Tibial artery (tissue), 4 donors: Measurements from ENCODE around the gene PIH1D1.

Experiments used
- DNase-seq, 2 donors: peaks; one replicate each; pipeline ENCODE4 v3.0.0-alpha.2; 2019
- H3K27ac ChIP-seq, 2 donors: fragments of 200-600 bp; sonication (generic) in 1 of 2; 1 replicate in 1 of 2; 2 replicates in 1 of 2; pipeline ENCODE4 v1.5.1; 2018 to 2019; ENCODE audit warnings: mild to moderate bottlenecking in 1 of 2
- H3K27me3 ChIP-seq, 2 donors: fragments of 200-600 bp; sonication (generic) in 1 of 2; one replicate each; pipeline versions ENCODE4 v1.5.1 to v1.6.0; 2016 to 2019
- H3K36me3 ChIP-seq, 3 donors: fragments of 200-600 bp; sonication (generic) in 2 of 3; one replicate each; pipeline ENCODE4 v1.5.1; 2016 to 2019; ENCODE audit warnings: mild to moderate bottlenecking in 2 of 3
- H3K4me1 ChIP-seq, 4 donors: fragments of 200-600 bp; sonication (generic) in 2 of 4; 1 replicate in 3 of 4; 2 replicates in 1 of 4; pipeline ENCODE4 v1.5.1; 2016 to 2019
- H3K4me3 ChIP-seq, 2 donors: fragments of 200-600 bp; sonication (generic) in 1 of 2; 1 replicate in 1 of 2; 2 replicates in 1 of 2; pipeline ENCODE4 v1.5.1; 2018 to 2019; ENCODE audit warnings: mild to moderate bottlenecking in 2 of 2
- H3K9me3 ChIP-seq, 3 donors: fragments of 200-600 bp; sonication (generic) in 1 of 3; one replicate each; pipeline ENCODE4 v1.5.1; 2016 to 2019
- intact Hi-C: fragments of 100-400 bp; cut with DNase I; formaldehyde crosslinking; loops from one replicate; pipeline ENCODE4 v1.15.0; 2023; ENCODE audit warnings: low total_unique reads
- TF ChIP-seq, protein P1 (sequence below), 2 experiments: fragments of 200-600 bp in 1 of 2; fragments of 450-650 bp in 1 of 2; IDR thresholded peaks; one replicate each; pipeline ENCODE4 v1.5.1; 2017 to 2019; ENCODE audit warnings: antibody characterized with exemption in 2 of 2, mild to moderate bottlenecking in 1 of 2, moderate library complexity in 1 of 2

PIH1D1 gene

DNA sequence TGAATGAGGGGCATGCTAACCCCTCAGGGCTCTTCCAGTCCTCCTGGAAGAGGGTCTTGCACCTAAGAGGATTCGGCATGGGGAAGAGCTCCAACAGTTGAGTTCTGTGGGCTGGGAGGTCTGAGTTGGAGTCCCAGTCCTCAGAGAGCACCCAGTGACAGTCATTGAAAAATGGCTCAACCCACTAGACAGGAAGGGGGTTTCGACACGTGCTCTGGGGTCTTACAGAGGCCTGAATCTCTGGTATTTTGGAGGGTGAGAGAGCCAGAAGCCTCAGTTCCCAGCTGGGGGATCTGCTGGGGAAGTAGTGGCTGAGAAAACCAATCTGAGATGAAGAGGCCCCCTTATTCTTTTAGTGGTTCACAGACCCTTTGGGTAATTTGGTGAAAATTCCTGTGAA is 37.4 kb downstream of the PIH1D1 start:
- H3K9me3 ChIP-seq = no peaks in the 10 kb centered on the region
- no peaks in the 10 kb centered on the region for H3K4me1 ChIP-seq
- TF ChIP-seq, protein P1, sequence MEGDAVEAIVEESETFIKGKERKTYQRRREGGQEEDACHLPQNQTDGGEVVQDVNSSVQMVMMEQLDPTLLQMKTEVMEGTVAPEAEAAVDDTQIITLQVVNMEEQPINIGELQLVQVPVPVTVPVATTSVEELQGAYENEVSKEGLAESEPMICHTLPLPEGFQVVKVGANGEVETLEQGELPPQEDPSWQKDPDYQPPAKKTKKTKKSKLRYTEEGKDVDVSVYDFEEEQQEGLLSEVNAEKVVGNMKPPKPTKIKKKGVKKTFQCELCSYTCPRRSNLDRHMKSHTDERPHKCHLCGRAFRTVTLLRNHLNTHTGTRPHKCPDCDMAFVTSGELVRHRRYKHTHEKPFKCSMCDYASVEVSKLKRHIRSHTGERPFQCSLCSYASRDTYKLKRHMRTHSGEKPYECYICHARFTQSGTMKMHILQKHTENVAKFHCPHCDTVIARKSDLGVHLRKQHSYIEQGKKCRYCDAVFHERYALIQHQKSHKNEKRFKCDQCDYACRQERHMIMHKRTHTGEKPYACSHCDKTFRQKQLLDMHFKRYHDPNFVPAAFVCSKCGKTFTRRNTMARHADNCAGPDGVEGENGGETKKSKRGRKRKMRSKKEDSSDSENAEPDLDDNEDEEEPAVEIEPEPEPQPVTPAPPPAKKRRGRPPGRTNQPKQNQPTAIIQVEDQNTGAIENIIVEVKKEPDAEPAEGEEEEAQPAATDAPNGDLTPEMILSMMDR (IDR thresholded peaks at IDR 0.05) = no peak
- intact Hi-C loops = no loop called here
- no peaks in the 10 kb centered on the region for H3K36me3 ChIP-seq
- no peak overlapping the region for H3K27ac ChIP-seq
- H3K4me3 ChIP-seq = no peak overlapping the region
- H3K27me3 ChIP-seq = peaks cover 0 to 72% of the 10 kb centered on the region in 2 donors
- no peak for DNase-seq

- Histone ChIP-seq H3K4me3 (no peak overlapping the region), H3K36me3 (no peaks in the 10 kb centered on the region), H3K27ac (no peak overlapping the region), H3K9me3 (no peaks in the 10 kb centered on the region), H3K27me3 (peaks cover 0 to 63% of the 10 kb centered on the region in 2 donors), H3K4me1 (no peaks in the 10 kb centered on the region)
- TF ChIP-seq, protein P1 (IDR thresholded peaks at IDR 0.05) = no peak
- DNase-seq = no peak
- intact Hi-C loops = no loop called here
These were observed 38.3 kb downstream of the PIH1D1 start for GRCh38 chr19:49413348-49413747.

DNA sequence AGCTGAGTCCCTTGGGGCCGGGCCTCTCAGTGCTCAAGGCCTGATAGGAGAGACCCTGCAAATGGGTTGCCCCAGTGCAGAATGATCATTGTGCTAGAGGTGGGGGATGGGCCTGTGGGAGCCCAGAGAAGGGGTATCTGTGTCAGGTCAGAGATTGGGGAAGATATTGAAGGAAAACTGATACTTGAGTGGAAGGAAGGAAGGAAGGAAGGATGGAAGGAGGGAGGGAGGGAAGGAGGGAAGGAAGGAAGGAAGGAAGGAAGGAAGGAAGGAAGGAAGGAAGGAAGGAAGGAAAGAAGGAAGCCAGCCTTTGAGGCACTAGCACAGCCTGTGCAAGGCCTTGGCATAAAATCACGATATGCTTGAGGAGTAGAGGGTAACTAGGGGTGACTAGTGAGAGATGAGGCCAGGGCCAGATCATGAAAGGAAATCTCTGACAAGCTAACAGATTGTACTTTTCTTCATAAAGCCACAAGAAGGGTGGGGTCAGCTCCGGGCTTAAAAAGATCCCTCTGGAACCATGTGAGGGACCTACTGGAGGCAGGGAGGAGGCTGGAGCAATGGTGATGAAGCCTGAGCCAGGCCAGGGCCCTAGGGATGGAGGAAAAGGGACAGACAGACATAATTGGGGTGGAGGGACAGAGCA is 39.8 kb downstream of the PIH1D1 start:
- no peak for DNase-seq
- H3K36me3 ChIP-seq = no peaks in the 10 kb centered on the region
- intact Hi-C loops = no loop called here
- H3K4me3 ChIP-seq = no peak overlapping the region
- no peak overlapping the region for H3K27ac ChIP-seq
- peaks cover 0 to 53% of the 10 kb centered on the region in 2 donors for H3K27me3 ChIP-seq
- no peaks in the 10 kb centered on the region for H3K4me1 ChIP-seq
- H3K9me3 ChIP-seq = no peaks in the 10 kb centered on the region
- TF ChIP-seq, protein P1 (IDR thresholded peaks at IDR 0.05) = no peak

DNA sequence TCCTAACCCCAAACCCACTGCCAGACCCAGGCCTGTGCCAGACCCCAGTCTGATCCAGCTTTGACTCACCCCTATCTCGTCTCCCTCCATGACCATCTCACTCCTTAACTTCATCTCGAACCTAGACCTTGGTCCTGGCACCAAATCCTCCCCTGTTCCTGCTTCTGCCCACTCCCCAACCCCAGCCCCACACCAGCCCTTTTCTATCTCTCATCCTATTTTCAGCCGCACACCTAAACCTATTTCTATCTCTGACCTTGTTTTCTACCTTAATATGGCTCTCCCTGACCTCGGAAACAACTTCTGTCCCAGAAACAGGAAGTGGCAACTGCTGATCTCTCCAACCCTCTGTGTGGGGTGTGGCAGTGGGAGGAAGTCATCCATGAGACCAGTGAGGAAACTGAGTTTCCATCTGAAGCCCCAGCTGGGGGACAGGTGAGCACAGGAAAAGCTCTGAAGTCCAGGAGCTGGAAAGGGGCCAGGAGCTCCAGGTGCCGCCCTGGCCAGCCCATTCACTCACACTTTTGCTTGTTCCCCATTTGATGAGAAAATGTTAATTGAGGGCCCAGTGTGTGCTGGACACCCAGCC is 42.1 kb downstream of the PIH1D1 start:
- Histone ChIP-seq H3K36me3 (no peaks in the 10 kb centered on the region), H3K4me3 (no peak overlapping the region), H3K27ac (no peak overlapping the region), H3K9me3 (no peaks in the 10 kb centered on the region), H3K4me1 (no peaks in the 10 kb centered on the region), H3K27me3 (peaks cover 0 to 32% of the 10 kb centered on the region in 2 donors)
- TF ChIP-seq, protein P1 (IDR thresholded peaks at IDR 0.05) = no peak
- intact Hi-C loops = no loop called here
- no peak for DNase-seq

DNA sequence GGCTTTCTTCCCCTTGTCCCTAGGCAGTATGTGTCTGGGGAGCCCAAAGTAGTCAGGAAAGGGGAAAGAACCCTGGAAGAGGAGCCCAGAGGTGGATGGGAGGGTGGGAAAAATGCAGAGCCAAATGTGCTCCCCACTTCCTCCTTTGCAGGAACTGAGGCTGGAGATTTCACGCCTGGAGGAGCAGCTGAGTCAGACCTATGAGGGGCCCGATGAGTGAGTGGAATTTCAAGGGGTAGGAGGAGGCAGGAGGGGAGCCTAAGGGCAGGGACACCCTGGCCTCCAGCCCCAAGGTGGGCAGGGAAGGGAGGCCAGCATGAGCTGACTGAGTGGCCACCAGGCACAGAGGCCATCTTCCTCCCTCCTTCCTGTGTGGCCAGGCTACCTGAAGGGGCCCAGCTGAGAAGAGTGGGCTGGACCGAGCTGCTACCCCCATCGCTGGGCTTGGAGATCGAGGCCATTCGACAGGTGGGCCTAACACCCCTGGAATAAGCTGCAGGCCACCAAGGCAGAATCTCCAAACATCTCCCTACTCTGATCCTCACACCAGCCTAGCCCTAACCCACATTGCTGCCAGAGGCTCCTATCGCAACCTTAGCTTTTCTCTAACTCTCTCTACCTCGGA is 42.7 kb downstream of the PIH1D1 start:
- intact Hi-C loops = no loop called here
- Histone ChIP-seq H3K27ac (no peak overlapping the region), H3K9me3 (no peaks in the 10 kb centered on the region), H3K36me3 (no peaks in the 10 kb centered on the region), H3K27me3 (peaks cover 0 to 26% of the 10 kb centered on the region in 2 donors), H3K4me1 (no peaks in the 10 kb centered on the region), H3K4me3 (no peak overlapping the region)
- TF ChIP-seq, protein P1 (IDR thresholded peaks at IDR 0.05) = no peak
- no peak for DNase-seq
